HepG2 (cell line): ENCODE measurements around the gene NOA1. TPM values are rescaled to one million over a fixed set of nuclear protein-coding genes. Genes with fewer than 3 reads are reported as not detected.

ENCODE experiments used
- ATF7 ChIP-seq, 2 experiments: fragments of 450-650 bp in 1 of 2; sonication (generic) in 1 of 2; formaldehyde crosslinking in 1 of 2; IDR thresholded peaks; 2 replicates each; pipeline versions ENCODE4 v1.4.0 to v1.6.1; 2016 to 2020; ENCODE audit warnings: antibody characterized with exemption in 1 of 2, mild to moderate bottlenecking in 1 of 2, missing genetic modification reagents in 1 of 2
- DR1 ChIP-seq: sonication (generic); formaldehyde crosslinking; IDR thresholded peaks from 2 replicates; pipeline ENCODE4 v1.8.0; 2021; ENCODE audit warnings: mild to moderate bottlenecking, missing genetic modification reagents, inconsistent platforms
- ETV5 ChIP-seq: IDR thresholded peaks from 2 replicates; pipeline ENCODE4 v1.6.1; 2018; ENCODE audit warnings: missing biosample characterization, missing genetic modification reagents, inconsistent platforms, borderline replicate concordance
- FOXO1 ChIP-seq: sonication (generic); formaldehyde crosslinking; IDR thresholded peaks from 2 replicates; pipeline ENCODE4 v1.4.0; 2020; ENCODE audit warnings: missing genetic modification reagents
- HNRNPH1 ChIP-seq: fragments of 200-400 bp; formaldehyde crosslinking; optimal IDR thresholded peaks from 2 replicates; pipeline ENCODE3; 2017; ENCODE audit warnings: mild to moderate bottlenecking, low read depth, low read length
- KLF13 ChIP-seq: sonication (generic); formaldehyde crosslinking; IDR thresholded peaks from 2 replicates; pipeline ENCODE4 v1.4.0; 2020; ENCODE audit warnings: mild to moderate bottlenecking, missing genetic modification reagents
- MBNL3 ChIP-seq: fragments of 250-450 bp; sonication (Bioruptor Pico); conservative IDR thresholded peaks from 2 replicates; pipeline ENCODE4 v1.8.0; 2022; ENCODE audit warnings: mild to moderate bottlenecking, inconsistent platforms
- TEAD3 ChIP-seq: optimal IDR thresholded peaks from 2 replicates; pipeline ENCODE3; 2016; ENCODE audit warnings: borderline replicate concordance
- TSC22D2 ChIP-seq: sonication (generic); formaldehyde crosslinking; IDR thresholded peaks from 2 replicates; pipeline ENCODE4 v1.5.1; 2020; ENCODE audit warnings: missing genetic modification reagents, mild to moderate bottlenecking, borderline replicate concordance
- ZNF10 ChIP-seq: sonication (generic); formaldehyde crosslinking; IDR thresholded peaks from 2 replicates; pipeline ENCODE4 v1.4.0; 2020; ENCODE audit warnings: mild to moderate bottlenecking, low read depth, missing genetic modification reagents, borderline replicate concordance
- ZNF34 ChIP-seq: sonication (generic); formaldehyde crosslinking; IDR thresholded peaks from 2 replicates; pipeline ENCODE4 v1.4.0; 2020; ENCODE audit warnings: mild to moderate bottlenecking, missing genetic modification reagents, borderline replicate concordance
- ZNF570 ChIP-seq: sonication (generic); formaldehyde crosslinking; IDR thresholded peaks from 2 replicates; pipeline ENCODE4 v1.4.0; 2020; ENCODE audit warnings: mild to moderate bottlenecking, missing genetic modification reagents, borderline replicate concordance
- ZSCAN20 ChIP-seq: sonication (generic); formaldehyde crosslinking; IDR thresholded peaks from 2 replicates; pipeline ENCODE4 v1.4.0; 2020; ENCODE audit warnings: missing genetic modification reagents, mild to moderate bottlenecking, borderline replicate concordance
- polyA plus RNA-seq, 8 experiments: library from polyadenylated mRNA; depleted of rRNA in 3 of 8; stranded (reverse) in 7 of 8; unstranded in 1 of 8; fragments of >200 nt; fragmentation: Illumina TruSeq in 4 of 8; extraction: Trizol in 4 of 8; gene quantifications; 2 replicates each; pipeline versions ENCODE4 v1.2.1 to v1.2.3, GENCODE V29; 2011 to 2016; ENCODE audit warnings: low read depth in 4 of 8, missing spikeins in 1 of 8, mixed read lengths in 1 of 8; ENCODE audit not compliant: insufficient read depth in 1 of 8
- total RNA-seq, 5 experiments: library from RNA; depleted of rRNA; stranded (reverse); fragments of >200 nt; fragmentation: Illumina TruSeq; extraction: Trizol; gene quantifications; 2 replicates each; pipeline ENCODE4 v1.2.3, GENCODE V29; 2016; ENCODE audit warnings: low read depth in 1 of 5
- TF ChIP-seq, protein P1 (sequence below): sonication (generic); formaldehyde crosslinking; IDR thresholded peaks from 2 replicates; pipeline ENCODE4 v1.5.1; 2020; ENCODE audit warnings: mild to moderate bottlenecking, missing genetic modification reagents, borderline replicate concordance
- TF ChIP-seq, protein P2 (sequence below): IDR thresholded peaks from 2 replicates; pipeline ENCODE4 v1.6.1; 2012; ENCODE audit warnings: low read depth, low read length, improper control_type of control experiment
- TF ChIP-seq, protein P3 (sequence below): sonication (generic); formaldehyde crosslinking; IDR thresholded peaks from 2 replicates; pipeline ENCODE4 v1.4.0; 2020; ENCODE audit warnings: mild to moderate bottlenecking, low read depth, missing genetic modification reagents
- TF ChIP-seq, protein P4 (sequence below): sonication (generic); formaldehyde crosslinking; conservative IDR thresholded peaks from 2 replicates; pipeline ENCODE4 v1.8.0; 2022; ENCODE audit warnings: mild to moderate bottlenecking, moderate library complexity, missing genetic modification reagents
- TF ChIP-seq, protein P5 (sequence below): sonication (generic); formaldehyde crosslinking; IDR thresholded peaks from 2 replicates; pipeline ENCODE4 v1.4.0; 2020; ENCODE audit warnings: missing genetic modification reagents

NOA1 gene
- total and polyA plus RNA-seq, 2 of the 13 experiments (the other 11 are each of a cell fraction or from before 2014, with no cell fraction given) = 17.3 to 19.0 TPM

DNA sequence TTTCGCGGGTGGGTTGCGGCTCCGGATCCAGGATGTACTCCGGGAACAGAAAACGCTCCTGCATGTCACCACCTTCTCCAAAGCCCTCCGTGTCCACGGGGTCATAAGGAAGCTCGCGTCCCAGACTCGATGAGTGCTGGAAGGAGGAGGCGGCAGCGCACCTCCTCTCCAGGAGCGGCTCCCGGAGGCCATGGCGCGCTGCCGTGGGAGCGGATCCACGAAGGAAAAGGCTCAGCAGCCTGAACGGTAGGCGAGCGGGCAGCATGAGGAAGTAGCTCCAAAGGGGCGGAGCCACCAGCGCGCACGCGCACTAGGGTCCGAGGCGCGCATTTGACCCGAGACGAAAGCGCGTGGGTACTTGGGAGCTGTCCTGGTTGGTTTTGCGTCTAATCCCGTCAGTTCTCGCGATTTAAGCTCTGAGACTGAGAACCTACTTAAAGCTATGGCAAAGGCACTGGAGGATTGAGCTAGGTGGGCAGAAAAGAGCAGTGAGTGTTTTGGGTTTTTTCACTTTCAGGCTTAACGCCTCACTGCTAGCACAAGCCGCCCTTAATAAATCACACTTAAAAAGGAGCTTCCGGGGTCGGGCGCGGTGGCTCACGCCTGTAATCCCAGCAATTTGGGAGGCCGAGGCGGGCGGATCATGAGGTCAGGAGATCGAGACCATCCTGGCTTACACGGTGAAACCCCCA lies at the start of gene NOA1 (continued):
- TF ChIP-seq, protein P1, sequence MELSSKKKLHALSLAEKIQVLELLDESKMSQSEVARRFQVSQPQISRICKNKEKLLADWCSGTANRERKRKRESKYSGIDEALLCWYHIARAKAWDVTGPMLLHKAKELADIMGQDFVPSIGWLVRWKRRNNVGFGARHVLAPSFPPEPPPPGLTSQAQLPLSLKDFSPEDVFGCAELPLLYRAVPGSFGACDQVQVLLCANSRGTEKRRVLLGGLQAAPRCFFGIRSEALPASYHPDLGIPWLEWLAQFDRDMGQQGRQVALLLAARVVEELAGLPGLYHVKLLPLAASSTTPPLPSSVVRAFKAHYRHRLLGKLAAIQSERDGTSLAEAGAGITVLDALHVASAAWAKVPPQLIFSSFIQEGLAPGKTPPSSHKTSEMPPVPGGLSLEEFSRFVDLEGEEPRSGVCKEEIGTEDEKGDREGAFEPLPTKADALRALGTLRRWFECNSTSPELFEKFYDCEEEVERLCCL (CRISPR knock-in tag) = no peak
- TF ChIP-seq ETV5 (CRISPR knock-in tag) = no peak
- TF ChIP-seq DR1 (CRISPR knock-in tag) = peak; percentile 97
- no peak; the same call in 1 of the 2 replicates for TF ChIP-seq FOXO1 (CRISPR knock-in tag)
- TF ChIP-seq, protein P2, sequence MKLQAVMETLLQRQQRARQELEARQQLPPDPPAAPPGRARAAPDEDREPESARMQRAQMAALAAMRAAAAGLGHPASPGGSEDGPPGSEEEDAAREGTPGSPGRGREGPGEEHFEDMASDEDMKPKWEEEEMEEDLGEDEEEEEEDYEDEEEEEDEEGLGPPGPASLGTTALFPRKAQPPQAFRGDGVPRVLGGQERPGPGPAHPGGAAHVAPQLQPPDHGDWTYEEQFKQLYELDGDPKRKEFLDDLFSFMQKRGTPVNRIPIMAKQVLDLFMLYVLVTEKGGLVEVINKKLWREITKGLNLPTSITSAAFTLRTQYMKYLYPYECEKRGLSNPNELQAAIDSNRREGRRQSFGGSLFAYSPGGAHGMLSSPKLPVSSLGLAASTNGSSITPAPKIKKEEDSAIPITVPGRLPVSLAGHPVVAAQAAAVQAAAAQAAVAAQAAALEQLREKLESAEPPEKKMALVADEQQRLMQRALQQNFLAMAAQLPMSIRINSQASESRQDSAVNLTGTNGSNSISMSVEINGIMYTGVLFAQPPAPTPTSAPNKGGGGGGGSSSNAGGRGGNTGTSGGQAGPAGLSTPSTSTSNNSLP = no peak
- no peak for TF ChIP-seq TSC22D2 (CRISPR knock-in tag)
- peak; percentile 88; the same call in 1 of the 2 replicates for TF ChIP-seq ZSCAN20 (CRISPR knock-in tag)
- TF ChIP-seq, protein P3, sequence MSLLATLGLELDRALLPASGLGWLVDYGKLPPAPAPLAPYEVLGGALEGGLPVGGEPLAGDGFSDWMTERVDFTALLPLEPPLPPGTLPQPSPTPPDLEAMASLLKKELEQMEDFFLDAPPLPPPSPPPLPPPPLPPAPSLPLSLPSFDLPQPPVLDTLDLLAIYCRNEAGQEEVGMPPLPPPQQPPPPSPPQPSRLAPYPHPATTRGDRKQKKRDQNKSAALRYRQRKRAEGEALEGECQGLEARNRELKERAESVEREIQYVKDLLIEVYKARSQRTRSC (CRISPR knock-in tag) = no peak
- no peak for TF ChIP-seq HNRNPH1
- TF ChIP-seq, protein P4, sequence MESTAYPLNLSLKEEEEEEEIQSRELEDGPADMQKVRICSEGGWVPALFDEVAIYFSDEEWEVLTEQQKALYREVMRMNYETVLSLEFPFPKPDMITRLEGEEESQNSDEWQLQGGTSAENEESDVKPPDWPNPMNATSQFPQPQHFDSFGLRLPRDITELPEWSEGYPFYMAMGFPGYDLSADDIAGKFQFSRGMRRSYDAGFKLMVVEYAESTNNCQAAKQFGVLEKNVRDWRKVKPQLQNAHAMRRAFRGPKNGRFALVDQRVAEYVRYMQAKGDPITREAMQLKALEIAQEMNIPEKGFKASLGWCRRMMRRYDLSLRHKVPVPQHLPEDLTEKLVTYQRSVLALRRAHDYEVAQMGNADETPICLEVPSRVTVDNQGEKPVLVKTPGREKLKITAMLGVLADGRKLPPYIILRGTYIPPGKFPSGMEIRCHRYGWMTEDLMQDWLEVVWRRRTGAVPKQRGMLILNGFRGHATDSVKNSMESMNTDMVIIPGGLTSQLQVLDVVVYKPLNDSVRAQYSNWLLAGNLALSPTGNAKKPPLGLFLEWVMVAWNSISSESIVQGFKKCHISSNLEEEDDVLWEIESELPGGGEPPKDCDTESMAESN (CRISPR knock-in tag) = peak; percentile 46; the same call in 1 of the 2 replicates
- TF ChIP-seq MBNL3 (CRISPR knock-in tag) = no peak
- no peak for TF ChIP-seq ZNF34 (CRISPR knock-in tag)
- no peak for TF ChIP-seq ATF7 (IDR thresholded peaks at IDR 0.05)
- no peak for TF ChIP-seq ATF7 (CRISPR knock-in tag; IDR thresholded peaks at IDR 0.05)
- no peak for TF ChIP-seq KLF13 (CRISPR knock-in tag)
- peak; percentile 51 for TF ChIP-seq TEAD3 (CRISPR knock-in tag)
- no peak for TF ChIP-seq ZNF10
- TF ChIP-seq, protein P5, sequence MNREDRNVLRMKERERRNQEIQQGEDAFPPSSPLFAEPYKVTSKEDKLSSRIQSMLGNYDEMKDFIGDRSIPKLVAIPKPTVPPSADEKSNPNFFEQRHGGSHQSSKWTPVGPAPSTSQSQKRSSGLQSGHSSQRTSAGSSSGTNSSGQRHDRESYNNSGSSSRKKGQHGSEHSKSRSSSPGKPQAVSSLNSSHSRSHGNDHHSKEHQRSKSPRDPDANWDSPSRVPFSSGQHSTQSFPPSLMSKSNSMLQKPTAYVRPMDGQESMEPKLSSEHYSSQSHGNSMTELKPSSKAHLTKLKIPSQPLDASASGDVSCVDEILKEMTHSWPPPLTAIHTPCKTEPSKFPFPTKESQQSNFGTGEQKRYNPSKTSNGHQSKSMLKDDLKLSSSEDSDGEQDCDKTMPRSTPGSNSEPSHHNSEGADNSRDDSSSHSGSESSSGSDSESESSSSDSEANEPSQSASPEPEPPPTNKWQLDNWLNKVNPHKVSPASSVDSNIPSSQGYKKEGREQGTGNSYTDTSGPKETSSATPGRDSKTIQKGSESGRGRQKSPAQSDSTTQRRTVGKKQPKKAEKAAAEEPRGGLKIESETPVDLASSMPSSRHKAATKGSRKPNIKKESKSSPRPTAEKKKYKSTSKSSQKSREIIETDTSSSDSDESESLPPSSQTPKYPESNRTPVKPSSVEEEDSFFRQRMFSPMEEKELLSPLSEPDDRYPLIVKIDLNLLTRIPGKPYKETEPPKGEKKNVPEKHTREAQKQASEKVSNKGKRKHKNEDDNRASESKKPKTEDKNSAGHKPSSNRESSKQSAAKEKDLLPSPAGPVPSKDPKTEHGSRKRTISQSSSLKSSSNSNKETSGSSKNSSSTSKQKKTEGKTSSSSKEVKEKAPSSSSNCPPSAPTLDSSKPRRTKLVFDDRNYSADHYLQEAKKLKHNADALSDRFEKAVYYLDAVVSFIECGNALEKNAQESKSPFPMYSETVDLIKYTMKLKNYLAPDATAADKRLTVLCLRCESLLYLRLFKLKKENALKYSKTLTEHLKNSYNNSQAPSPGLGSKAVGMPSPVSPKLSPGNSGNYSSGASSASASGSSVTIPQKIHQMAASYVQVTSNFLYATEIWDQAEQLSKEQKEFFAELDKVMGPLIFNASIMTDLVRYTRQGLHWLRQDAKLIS (CRISPR knock-in tag) = 0 out of 2 replicates have a peak, but pooled peaks have one; percentile 64
- TF ChIP-seq ZNF570 (CRISPR knock-in tag) = no peak
